ENCODE results near the gene SCGB2B2. TPM values are rescaled to one million over a fixed set of nuclear protein-coding genes. Genes with fewer than 3 reads are reported as not detected.

Gene SCGB2B2
- total RNA-seq, 2 donors from 2014 or later = 0.37 TPM; not detected in 1

DNA sequence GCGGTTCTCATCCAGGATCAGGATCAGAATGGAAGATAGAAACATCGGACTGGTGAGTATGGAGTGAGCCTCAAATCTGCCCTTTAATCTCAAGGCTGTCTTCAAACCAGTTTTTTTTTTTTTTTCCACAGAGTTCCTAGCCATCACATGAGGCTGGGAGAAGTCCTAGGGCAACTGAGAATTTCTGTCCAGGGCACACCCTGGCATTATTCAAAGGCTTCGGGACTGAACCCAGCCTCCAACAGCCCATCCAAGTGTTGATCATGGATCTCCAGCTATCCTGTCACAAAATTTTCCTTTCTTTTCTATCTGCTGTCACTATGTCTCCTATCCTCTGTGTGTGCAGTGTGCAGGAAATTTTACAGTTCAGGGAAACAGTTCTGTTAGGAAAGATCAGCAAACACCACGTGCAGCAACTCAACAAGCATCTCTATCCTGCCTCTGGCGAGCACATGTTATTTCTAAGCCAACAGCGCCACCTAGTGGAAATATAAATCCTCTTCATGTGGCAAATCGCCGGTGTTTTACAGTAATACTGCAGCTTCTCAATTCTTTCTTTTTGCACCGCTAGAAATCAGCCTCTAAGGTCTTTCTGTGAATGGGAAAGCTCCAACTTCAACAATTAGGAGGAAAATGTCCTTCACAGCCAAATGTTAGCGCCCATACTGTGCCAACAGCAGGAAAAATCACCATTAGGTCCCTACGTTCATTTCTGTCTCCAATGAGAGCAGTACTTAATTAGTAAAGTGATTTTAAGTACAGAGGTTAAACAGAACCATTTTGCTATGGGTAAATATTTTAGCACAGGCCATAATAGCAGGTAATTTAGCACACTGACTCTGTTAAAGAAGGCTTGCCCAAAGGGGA, 35.7 kb upstream of the SCGB2B2 start:
- Histone ChIP-seq H3K27me3 (no peaks in the 10 kb centered on the region), H3K4me1 (no peaks in the 10 kb centered on the region), H3K4me3 (no peak overlapping the region), H3K36me3 (no peaks in the 10 kb centered on the region), H3K27ac (no peak overlapping the region), H3K9me3 (peaks cover 0 to 4% of the 10 kb centered on the region in 2 donors)
- peak; percentile 64 for DNase-seq (ENCODE audit: low spot score)
- TF ChIP-seq, protein P1, sequence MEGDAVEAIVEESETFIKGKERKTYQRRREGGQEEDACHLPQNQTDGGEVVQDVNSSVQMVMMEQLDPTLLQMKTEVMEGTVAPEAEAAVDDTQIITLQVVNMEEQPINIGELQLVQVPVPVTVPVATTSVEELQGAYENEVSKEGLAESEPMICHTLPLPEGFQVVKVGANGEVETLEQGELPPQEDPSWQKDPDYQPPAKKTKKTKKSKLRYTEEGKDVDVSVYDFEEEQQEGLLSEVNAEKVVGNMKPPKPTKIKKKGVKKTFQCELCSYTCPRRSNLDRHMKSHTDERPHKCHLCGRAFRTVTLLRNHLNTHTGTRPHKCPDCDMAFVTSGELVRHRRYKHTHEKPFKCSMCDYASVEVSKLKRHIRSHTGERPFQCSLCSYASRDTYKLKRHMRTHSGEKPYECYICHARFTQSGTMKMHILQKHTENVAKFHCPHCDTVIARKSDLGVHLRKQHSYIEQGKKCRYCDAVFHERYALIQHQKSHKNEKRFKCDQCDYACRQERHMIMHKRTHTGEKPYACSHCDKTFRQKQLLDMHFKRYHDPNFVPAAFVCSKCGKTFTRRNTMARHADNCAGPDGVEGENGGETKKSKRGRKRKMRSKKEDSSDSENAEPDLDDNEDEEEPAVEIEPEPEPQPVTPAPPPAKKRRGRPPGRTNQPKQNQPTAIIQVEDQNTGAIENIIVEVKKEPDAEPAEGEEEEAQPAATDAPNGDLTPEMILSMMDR (IDR thresholded peaks at IDR 0.05) = peak; percentile 71 to 92

- Histone ChIP-seq H3K36me3 (no peaks in the 10 kb centered on the region), H3K4me3 (no peak overlapping the region), H3K9me3 (peaks cover 0 to 5% of the 10 kb centered on the region in 2 donors), H3K27me3 (no peaks in the 10 kb centered on the region), H3K4me1 (no peaks in the 10 kb centered on the region), H3K27ac (no peak overlapping the region)
- TF ChIP-seq, protein P1 (IDR thresholded peaks at IDR 0.05) = no peak
- no peak for DNase-seq (ENCODE audit: low spot score)
These were observed 34.9 kb upstream of the SCGB2B2 start for GRCh38 chr19:34711890-34712289.

DNA sequence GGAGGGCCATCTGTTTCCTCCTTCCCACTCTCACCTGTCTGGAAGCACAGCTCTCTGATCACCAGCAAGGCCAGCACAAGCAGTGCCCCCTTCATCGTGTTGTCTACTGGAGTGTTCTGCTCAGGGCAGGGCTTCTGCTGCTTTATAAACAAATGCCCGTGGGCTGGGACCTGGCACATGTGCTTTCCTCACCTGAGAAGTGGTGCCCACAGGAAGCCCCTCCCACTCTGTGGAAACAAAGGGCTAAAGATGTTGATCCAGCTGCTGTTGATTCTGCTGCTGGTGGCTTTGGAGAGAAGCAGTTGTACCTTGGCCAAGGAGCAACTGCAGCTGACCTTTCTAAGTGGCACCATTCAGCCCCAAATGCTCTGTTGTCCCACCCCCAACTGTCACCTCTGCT, 30.7 kb upstream of the SCGB2B2 start:
- no peak overlapping the region for H3K27ac ChIP-seq
- no peak for DNase-seq (ENCODE audit: low spot score)
- no peaks in the 10 kb centered on the region for H3K4me1 ChIP-seq
- no peaks in the 10 kb centered on the region for H3K36me3 ChIP-seq
- TF ChIP-seq, protein P1 (IDR thresholded peaks at IDR 0.05) = no peak
- peaks cover 0 to 5% of the 10 kb centered on the region in 2 donors for H3K9me3 ChIP-seq
- H3K4me3 ChIP-seq = no peak overlapping the region
- H3K27me3 ChIP-seq = no peaks in the 10 kb centered on the region

- Histone ChIP-seq H3K9me3 (no peaks in the 10 kb centered on the region), H3K4me3 (no peak overlapping the region), H3K36me3 (no peaks in the 10 kb centered on the region), H3K4me1 (no peaks in the 10 kb centered on the region), H3K27ac (no peak overlapping the region), H3K27me3 (no peaks in the 10 kb centered on the region)
- TF ChIP-seq, protein P1 (IDR thresholded peaks at IDR 0.05) = no peak
- no peak for DNase-seq (ENCODE audit: low spot score)
These were observed 15.6 kb upstream of the SCGB2B2 start for GRCh38 chr19:34692549-34692948.

GRCh38 chr19:34690372-34690771, 13.4 kb upstream of the SCGB2B2 start:
- peaks cover 0 to 16% of the 10 kb centered on the region in 2 donors for H3K9me3 ChIP-seq
- H3K4me1 ChIP-seq = no peaks in the 10 kb centered on the region
- H3K36me3 ChIP-seq = no peaks in the 10 kb centered on the region
- TF ChIP-seq, protein P1 (IDR thresholded peaks at IDR 0.05) = no peak
- H3K27ac ChIP-seq = no peak overlapping the region
- H3K27me3 ChIP-seq = no peaks in the 10 kb centered on the region
- no peak for DNase-seq (ENCODE audit: low spot score)
- H3K4me3 ChIP-seq = no peak overlapping the region
